ENCODE measurements around the gene NRXN3.
A peak's percentile ranks its signal among the peaks of the same experiment; 100 is the strongest.
"Not testable (repeated sequence)": the region's sequence is repeated elsewhere in the genome, so short reads cannot be mapped to it uniquely, and the experiment has no call there.

Gene NRXN3

GRCh38 chr14:78486081-78486480, 315.9 kb downstream of the NRXN3 start:
- peak; percentile 26 for DNase-seq (ENCODE audit: low spot score)

GRCh38 chr14:78486621-78487020, 316.4 kb downstream of the NRXN3 start:
- DNase-seq (ENCODE audit: low spot score), result no peak

- DNase-seq (ENCODE audit: low spot score), result not testable (repeated sequence)
These were observed 317.4 kb downstream of the NRXN3 start for GRCh38 chr14:78487573-78487972.

- no peak for DNase-seq (ENCODE audit: low spot score)
These were observed 318.8 kb downstream of the NRXN3 start for GRCh38 chr14:78488938-78489337.

- DNase-seq (ENCODE audit: low spot score), result no peak
These were observed 320.9 kb downstream of the NRXN3 start for GRCh38 chr14:78491048-78491447.

GRCh38 chr14:78498062-78498595, 328.0 kb downstream of the NRXN3 start:
- DNase-seq (ENCODE audit: low spot score), result no peak

GRCh38 chr14:78501909-78502308, 331.7 kb downstream of the NRXN3 start:
- DNase-seq (ENCODE audit: low spot score), result no peak

- no peak for DNase-seq (ENCODE audit: low spot score)
These were observed 337.9 kb downstream of the NRXN3 start for GRCh38 chr14:78508023-78508422.

- DNase-seq (ENCODE audit: low spot score), result no peak
These were observed 339.3 kb downstream of the NRXN3 start for GRCh38 chr14:78509516-78509915.

GRCh38 chr14:78512021-78512420, 341.8 kb downstream of the NRXN3 start:
- DNase-seq (ENCODE audit: low spot score), result no peak

- DNase-seq (ENCODE audit: low spot score), result peak; percentile 70
These were observed 349.7 kb downstream of the NRXN3 start for GRCh38 chr14:78519863-78520262.

GRCh38 chr14:78524196-78524595, 354.0 kb downstream of the NRXN3 start:
- no peak for DNase-seq (ENCODE audit: low spot score)

- DNase-seq (ENCODE audit: low spot score), result no peak
These were observed 354.6 kb downstream of the NRXN3 start for GRCh38 chr14:78524766-78525165.

- peak; percentile 70 for DNase-seq (ENCODE audit: low spot score)
These were observed 359.9 kb downstream of the NRXN3 start for GRCh38 chr14:78530078-78530477.

- no peak for DNase-seq (ENCODE audit: low spot score)
These were observed 364.0 kb downstream of the NRXN3 start for GRCh38 chr14:78534141-78534540.

GRCh38 chr14:78535041-78535440, 364.9 kb downstream of the NRXN3 start:
- DNase-seq (ENCODE audit: low spot score), result no peak

GRCh38 chr14:78541788-78542187, 371.6 kb downstream of the NRXN3 start:
- not testable (repeated sequence) for DNase-seq (ENCODE audit: low spot score)

- no peak for DNase-seq (ENCODE audit: low spot score)
These were observed 373.3 kb downstream of the NRXN3 start for GRCh38 chr14:78543433-78543832.

GRCh38 chr14:78561074-78561473, 390.9 kb downstream of the NRXN3 start:
- no peak for DNase-seq (ENCODE audit: low spot score)

- DNase-seq (ENCODE audit: low spot score), result peak; percentile 83
These were observed 396.1 kb downstream of the NRXN3 start for GRCh38 chr14:78566026-78566858.

- no peak for DNase-seq (ENCODE audit: low spot score)
These were observed 396.6 kb downstream of the NRXN3 start for GRCh38 chr14:78566859-78567172.

GRCh38 chr14:78567343-78567742, 397.2 kb downstream of the NRXN3 start:
- no peak for DNase-seq (ENCODE audit: low spot score)

GRCh38 chr14:78573736-78574135, 403.6 kb downstream of the NRXN3 start:
- not testable (repeated sequence) for DNase-seq (ENCODE audit: low spot score)
